ENCODE results near the gene DENND10. TPM values are rescaled to one million over a fixed set of nuclear protein-coding genes. Genes with fewer than 3 reads are reported as not detected.

The DENND10 gene
- total RNA-seq, 5 donors from 2014 or later (not counting 1 experiment from before 2014, with no cell fraction given), result 28.5 to 52.4 (median 41.7) TPM

GRCh38 chr10:119112056-119112455, 8.1 kb downstream of the DENND10 start:
- no peak overlapping the region for H3K4me3 ChIP-seq (ENCODE audit: control insufficient read depth in 1 of 2, extremely low read depth in 1 of 2, low read length in 1 of 2)
- no peak overlapping the region for H3K27ac Mint-ChIP-seq
- no peaks in the 10 kb centered on the region for H3K9me3 ChIP-seq
- H3K36me3 Mint-ChIP-seq, result peaks cover 29% of the 10 kb centered on the region
- H3K27me3 Mint-ChIP-seq, result no peaks in the 10 kb centered on the region
- no CpG with 5 or more reads among the region's 4 CpGs for WGBS (ENCODE audit: insufficient coverage)
- H3K27me3 ChIP-seq (replicated peaks in 1 of 2; ENCODE audit: control insufficient read depth in 2 of 2, extremely low read depth in 1 of 2, insufficient read depth in 2 of 2, low read length in 1 of 2), result no peaks in the 10 kb centered on the region
- no peaks in the 10 kb centered on the region for H3K9me3 Mint-ChIP-seq
- DNase-seq (no peak), ATAC-seq (replicated peaks in 1 of 4) (no peak)
- no peak overlapping the region for H3K4me3 Mint-ChIP-seq
- H3K4me1 ChIP-seq (ENCODE audit: control insufficient read depth in 1 of 2, extremely low read depth in 1 of 2, insufficient read depth in 2 of 2, low read length in 2 of 2), result peaks cover 0 to 6% of the 10 kb centered on the region in 2 experiments
- CTCF ChIA-PET, result interaction anchor here in 1 of 2 donors (0.7 kb wide), 1 partner anchor 56 kb away, joined by 3 read pairs; no protein-coding TSS in a partner anchor
- POLR2A ChIA-PET, result interaction anchor here in 1 of 2 donors (0.6 kb wide), 1 partner anchor 40 kb away, joined by 3 read pairs; no protein-coding TSS in a partner anchor
- no peak overlapping the region for H3K27ac ChIP-seq (ENCODE audit: low read length)
- peaks cover 4 to 46% of the 10 kb centered on the region in 2 donors for H3K36me3 ChIP-seq (ENCODE audit: control insufficient read depth in 2 of 2, extremely low read depth in 1 of 2, insufficient read depth in 1 of 2, low read length in 1 of 2)
- H3K4me1 Mint-ChIP-seq, result peaks cover 0 to 14% (median 5%) of the 10 kb centered on the region in 3 donors

- peaks cover 4 to 49% of the 10 kb centered on the region in 2 donors for H3K36me3 ChIP-seq (ENCODE audit: control insufficient read depth in 2 of 2, extremely low read depth in 1 of 2, insufficient read depth in 1 of 2, low read length in 1 of 2)
- CTCF ChIA-PET, result interaction anchor here (0.5 to 0.7 kb wide), 2 partner anchors 44 to 755 kb away, joined by 4 to 6 read pairs; no protein-coding TSS in a partner anchor
- no peak overlapping the region for H3K27ac ChIP-seq (ENCODE audit: low read length)
Observed at GRCh38 chr10:119113751-119114732, 10.1 kb downstream of the DENND10 start.

GRCh38 chr10:119115926-119116325, 12.0 kb downstream of the DENND10 start:
- no peaks in the 10 kb centered on the region for H3K9me3 ChIP-seq
- Mint-ChIP-seq H3K36me3 (peaks cover 36% of the 10 kb centered on the region), H3K4me1 (peaks cover 0 to 14% (median 6%) of the 10 kb centered on the region in 3 donors), H3K27ac (no peak overlapping the region), H3K9me3 (no peaks in the 10 kb centered on the region), H3K4me3 (no peak overlapping the region), H3K27me3 (no peaks in the 10 kb centered on the region)
- H3K36me3 ChIP-seq (ENCODE audit: control insufficient read depth in 2 of 2, extremely low read depth in 1 of 2, insufficient read depth in 1 of 2, low read length in 1 of 2), result peaks cover 4 to 51% of the 10 kb centered on the region in 2 donors
- ATAC-seq (replicated peaks in 1 of 4), result no peak
- DNase-seq, result no peak
- 100% methylated on average over 5 of the region's 9 CpGs for WGBS (ENCODE audit: insufficient coverage)
- ChIA-PET POLR2A (interaction anchor here (0.5 to 0.8 kb wide), 3 partner anchors 12 to 46 kb away, joined by 3 to 4 read pairs (median 4); no protein-coding TSS in a partner anchor), CTCF (interaction anchor here in 1 of 2 donors (0.6 to 0.7 kb wide), 2 partner anchors 51 to 121 kb away, joined by 4 to 6 read pairs; no protein-coding TSS in a partner anchor)
- no peak overlapping the region for H3K4me3 ChIP-seq (ENCODE audit: control insufficient read depth in 1 of 2, extremely low read depth in 1 of 2, low read length in 1 of 2)
- no peaks in the 10 kb centered on the region for H3K27me3 ChIP-seq (replicated peaks in 1 of 2; ENCODE audit: control insufficient read depth in 2 of 2, extremely low read depth in 1 of 2, insufficient read depth in 2 of 2, low read length in 1 of 2)
- H3K4me1 ChIP-seq (ENCODE audit: control insufficient read depth in 1 of 2, extremely low read depth in 1 of 2, insufficient read depth in 2 of 2, low read length in 2 of 2), result peaks cover 0 to 16% of the 10 kb centered on the region in 2 experiments
- H3K27ac ChIP-seq (ENCODE audit: low read length), result no peak overlapping the region

More at GRCh38 chr10:119113751-119114732, 10.1 kb downstream of the DENND10 start:
- Histone ChIP-seq H3K4me1 (ENCODE audit: control insufficient read depth in 1 of 2, extremely low read depth in 1 of 2, insufficient read depth in 2 of 2, low read length in 2 of 2) (peaks cover 0 to 6% of the 10 kb centered on the region in 2 experiments), H3K27me3 (replicated peaks in 1 of 2; ENCODE audit: control insufficient read depth in 2 of 2, extremely low read depth in 1 of 2, insufficient read depth in 2 of 2, low read length in 1 of 2) (no peaks in the 10 kb centered on the region), H3K9me3 (no peaks in the 10 kb centered on the region), H3K4me3 (ENCODE audit: control insufficient read depth in 1 of 2, extremely low read depth in 1 of 2, low read length in 1 of 2) (no peak overlapping the region)
- ATAC-seq (replicated peaks in 1 of 4) (peak in 2 of 4 experiments; percentile 43 to 55), DNase-seq (no peak)
- POLR2A ChIA-PET, result no interaction called here
- no peak overlapping the region for H3K4me3 Mint-ChIP-seq
- WGBS (ENCODE audit: insufficient coverage), result 90% methylated on average over 8 of the region's 11 CpGs
- peak overlapping the region; percentile 64 to 67 for H3K27ac Mint-ChIP-seq
- peaks cover 0 to 10% (median 5%) of the 10 kb centered on the region in 3 donors for H3K4me1 Mint-ChIP-seq
- peaks cover 33% of the 10 kb centered on the region for H3K36me3 Mint-ChIP-seq
- H3K27me3 Mint-ChIP-seq, result no peaks in the 10 kb centered on the region
- no peaks in the 10 kb centered on the region for H3K9me3 Mint-ChIP-seq

- Mint-ChIP-seq H3K27ac (no peak overlapping the region), H3K27me3 (no peaks in the 10 kb centered on the region), H3K4me1 (peaks cover 0 to 14% (median 6%) of the 10 kb centered on the region in 3 donors), H3K4me3 (no peak overlapping the region), H3K36me3 (peaks cover 36% of the 10 kb centered on the region), H3K9me3 (no peaks in the 10 kb centered on the region)
- Histone ChIP-seq H3K27me3 (replicated peaks in 1 of 2; ENCODE audit: control insufficient read depth in 2 of 2, extremely low read depth in 1 of 2, insufficient read depth in 2 of 2, low read length in 1 of 2) (no peaks in the 10 kb centered on the region), H3K4me1 (ENCODE audit: control insufficient read depth in 1 of 2, extremely low read depth in 1 of 2, insufficient read depth in 2 of 2, low read length in 2 of 2) (peaks cover 0 to 19% of the 10 kb centered on the region in 2 experiments), H3K36me3 (ENCODE audit: control insufficient read depth in 2 of 2, extremely low read depth in 1 of 2, insufficient read depth in 1 of 2, low read length in 1 of 2) (peaks cover 4 to 52% of the 10 kb centered on the region in 2 donors), H3K9me3 (no peaks in the 10 kb centered on the region), H3K27ac (ENCODE audit: low read length) (no peak overlapping the region), H3K4me3 (ENCODE audit: control insufficient read depth in 1 of 2, extremely low read depth in 1 of 2, low read length in 1 of 2) (no peak overlapping the region)
- ChIA-PET CTCF (interaction anchor here in 1 of 2 donors (0.6 to 0.7 kb wide), 2 partner anchors 51 to 121 kb away, joined by 4 to 6 read pairs; no protein-coding TSS in a partner anchor), POLR2A (interaction anchor here (0.5 to 0.8 kb wide), 3 partner anchors 12 to 45 kb away, joined by 3 to 4 read pairs (median 4); no protein-coding TSS in a partner anchor)
- WGBS (ENCODE audit: insufficient coverage), result 100% methylated on average over 2 of the region's 6 CpGs
- DNase-seq, result no peak
- no peak for ATAC-seq (replicated peaks in 1 of 4)
Observed at GRCh38 chr10:119116326-119116951, 12.5 kb downstream of the DENND10 start.

GRCh38 chr10:119118231-119118630, 14.3 kb downstream of the DENND10 start:
- ChIA-PET CTCF (interaction anchor here (0.6 to 0.7 kb wide), 4 partner anchors 17 to 427 kb away, joined by 3 to 6 read pairs (median 4); no protein-coding TSS in a partner anchor), POLR2A (no interaction called here)
- Histone ChIP-seq H3K4me1 (ENCODE audit: control insufficient read depth in 1 of 2, extremely low read depth in 1 of 2, insufficient read depth in 2 of 2, low read length in 2 of 2) (peaks cover 0 to 19% of the 10 kb centered on the region in 2 experiments), H3K36me3 (ENCODE audit: control insufficient read depth in 2 of 2, extremely low read depth in 1 of 2, insufficient read depth in 1 of 2, low read length in 1 of 2) (peaks cover 0 to 57% of the 10 kb centered on the region in 2 donors), H3K4me3 (ENCODE audit: control insufficient read depth in 1 of 2, extremely low read depth in 1 of 2, low read length in 1 of 2) (no peak overlapping the region), H3K27ac (ENCODE audit: low read length) (no peak overlapping the region), H3K9me3 (no peaks in the 10 kb centered on the region), H3K27me3 (replicated peaks in 1 of 2; ENCODE audit: control insufficient read depth in 2 of 2, extremely low read depth in 1 of 2, insufficient read depth in 2 of 2, low read length in 1 of 2) (no peaks in the 10 kb centered on the region)
- ATAC-seq (replicated peaks in 1 of 4), result no peak
- Mint-ChIP-seq H3K9me3 (no peaks in the 10 kb centered on the region), H3K27me3 (no peaks in the 10 kb centered on the region), H3K27ac (no peak overlapping the region), H3K36me3 (peaks cover 44% of the 10 kb centered on the region), H3K4me3 (no peak overlapping the region), H3K4me1 (peaks cover 0 to 14% (median 6%) of the 10 kb centered on the region in 3 donors)
- no peak for DNase-seq
- 100% methylated on average over 2 of the region's 5 CpGs for WGBS (ENCODE audit: insufficient coverage)
